Peyer's patch (tissue), 4 donors: ENCODE results near the gene NPL. TPM values are rescaled to one million over a fixed set of nuclear protein-coding genes. Genes with fewer than 3 reads are reported as not detected.

Experiments used
- DNase-seq, 3 donors: peaks; one replicate each; pipeline ENCODE4 v3.0.0-alpha.2; 2017 to 2019
- H3K27ac ChIP-seq, 4 donors: fragments of 200-600 bp; sonication (generic); one replicate each; pipeline ENCODE4 v1.5.1; 2016 to 2019
- H3K27me3 ChIP-seq, 2 donors: fragments of 200-600 bp; sonication (generic); one replicate each; pipeline ENCODE4 v1.5.1; 2019
- H3K36me3 ChIP-seq, 3 donors: fragments of 200-600 bp; sonication (generic); one replicate each; pipeline ENCODE4 v1.5.1; 2016 to 2019
- H3K4me1 ChIP-seq, 4 donors: fragments of 200-600 bp; sonication (generic); one replicate each; pipeline ENCODE4 v1.5.1; 2016 to 2019
- H3K4me3 ChIP-seq, 4 donors: fragments of 200-600 bp; sonication (generic); 1 replicate in 3 of 4; 2 replicates in 1 of 4; pipeline ENCODE4 v1.5.1; 2016 to 2019; ENCODE audit warnings: mild to moderate bottlenecking in 1 of 4
- H3K9me3 ChIP-seq, 4 donors: fragments of 200-600 bp; sonication (generic); one replicate each; pipeline ENCODE4 v1.5.1; 2016 to 2019; ENCODE audit warnings: mild to moderate bottlenecking in 1 of 4
- CTCF ChIP-seq, 6 experiments: fragments of 450-650 bp in 4 of 6; fragments of 200-600 bp in 2 of 6; sonication (generic) in 1 of 6; IDR thresholded peaks; one replicate each; pipeline ENCODE4 v1.5.1; 2017 to 2019; ENCODE audit warnings: antibody characterized with exemption in 6 of 6, mild to moderate bottlenecking in 3 of 6, moderate library complexity in 1 of 6
- POLR2A ChIP-seq, 2 donors: fragments of 450-650 bp; IDR thresholded peaks; one replicate each; pipeline ENCODE4 v1.5.1; 2017; ENCODE audit warnings: antibody characterized with exemption in 2 of 2, mild to moderate bottlenecking in 2 of 2, moderate library complexity in 2 of 2
- total RNA-seq, 4 donors: library from RNA; depleted of rRNA; stranded (reverse); fragments of >200 nt; gene quantifications; one replicate each; pipeline ENCODE4 v1.1.0, GENCODE V29; 2016

Gene NPL
- total RNA-seq, 4 donors from 2014 or later = 2.3 to 10.7 (median 7.4) TPM

GRCh38 chr1:182861994-182862393 is 72.4 kb downstream of the NPL start:
- no peak for DNase-seq
- Histone ChIP-seq H3K4me1 (no peaks in the 10 kb centered on the region), H3K27ac (no peak overlapping the region), H3K27me3 (no peaks in the 10 kb centered on the region), H3K4me3 (no peak overlapping the region), H3K9me3 (no peaks in the 10 kb centered on the region), H3K36me3 (peaks cover 0 to 100% (median 9%) of the 10 kb centered on the region in 3 donors)
- TF ChIP-seq CTCF (IDR thresholded peaks at IDR 0.05) (no peak), POLR2A (IDR thresholded peaks at IDR 0.05) (no peak)

GRCh38 chr1:182862827-182863226 is 73.3 kb downstream of the NPL start:
- Histone ChIP-seq H3K36me3 (peaks cover 0 to 100% (median 8%) of the 10 kb centered on the region in 3 donors), H3K27me3 (no peaks in the 10 kb centered on the region), H3K27ac (no peak overlapping the region), H3K9me3 (no peaks in the 10 kb centered on the region), H3K4me3 (no peak overlapping the region), H3K4me1 (no peaks in the 10 kb centered on the region)
- DNase-seq = no peak
- TF ChIP-seq CTCF (IDR thresholded peaks at IDR 0.05) = no peak
- no peak for TF ChIP-seq POLR2A (IDR thresholded peaks at IDR 0.05)

GRCh38 chr1:182863940-182864339 is 74.4 kb downstream of the NPL start:
- H3K36me3 ChIP-seq = peaks cover 0 to 100% (median 0%) of the 10 kb centered on the region in 3 donors
- TF ChIP-seq POLR2A (IDR thresholded peaks at IDR 0.05) (no peak), CTCF (IDR thresholded peaks at IDR 0.05) (no peak)

GRCh38 chr1:182867861-182868260 is 78.3 kb downstream of the NPL start:
- H3K4me1 ChIP-seq = no peaks in the 10 kb centered on the region
- no peaks in the 10 kb centered on the region for H3K9me3 ChIP-seq
- H3K27me3 ChIP-seq = no peaks in the 10 kb centered on the region
- no peak overlapping the region for H3K27ac ChIP-seq
- TF ChIP-seq CTCF (IDR thresholded peaks at IDR 0.05) = no peak
- no peak for TF ChIP-seq POLR2A (IDR thresholded peaks at IDR 0.05)
- H3K36me3 ChIP-seq = peaks cover 0 to 100% (median 0%) of the 10 kb centered on the region in 3 donors
- H3K4me3 ChIP-seq = no peak overlapping the region
- DNase-seq = no peak

More at GRCh38 chr1:182863940-182864339, 74.4 kb downstream of the NPL start:
- H3K27me3 ChIP-seq = no peaks in the 10 kb centered on the region
- no peak overlapping the region for H3K4me3 ChIP-seq
- H3K9me3 ChIP-seq = no peaks in the 10 kb centered on the region
- no peak for DNase-seq
- H3K4me1 ChIP-seq = no peaks in the 10 kb centered on the region
- H3K27ac ChIP-seq = no peak overlapping the region

GRCh38 chr1:182869241-182869666 is 79.7 kb downstream of the NPL start:
- Histone ChIP-seq H3K4me1 (no peaks in the 10 kb centered on the region), H3K27me3 (no peaks in the 10 kb centered on the region), H3K9me3 (no peaks in the 10 kb centered on the region), H3K36me3 (peaks cover 0 to 100% (median 0%) of the 10 kb centered on the region in 3 donors), H3K27ac (no peak overlapping the region), H3K4me3 (no peak overlapping the region)
- no peak for TF ChIP-seq CTCF (IDR thresholded peaks at IDR 0.05)
- no peak for DNase-seq

- TF ChIP-seq POLR2A (IDR thresholded peaks at IDR 0.05) = no peak
- TF ChIP-seq CTCF (IDR thresholded peaks at IDR 0.05) = no peak
- Histone ChIP-seq H3K4me1 (no peaks in the 10 kb centered on the region), H3K4me3 (no peak overlapping the region), H3K9me3 (no peaks in the 10 kb centered on the region), H3K27ac (no peak overlapping the region), H3K36me3 (peaks cover 0 to 100% (median 0%) of the 10 kb centered on the region in 3 donors), H3K27me3 (no peaks in the 10 kb centered on the region)
- DNase-seq = no peak
Observed at GRCh38 chr1:182872881-182873280, 83.3 kb downstream of the NPL start.
